HuH-7.5 (cell line): ENCODE data around the gene TMEM38A.
"Not testable (repeated sequence)": the region's sequence is repeated elsewhere in the genome, so short reads cannot be mapped to it uniquely, and the experiment has no call there.

Source experiments
- DNase-seq: peaks from one replicate; pipeline ENCODE4 v3.0.0; 2011; ENCODE audit warnings: low spot score

Gene TMEM38A

GRCh38 chr19:16638666-16639065 lies 22.3 kb upstream of the TMEM38A start:
- no peak for DNase-seq

GRCh38 chr19:16640951-16641350 lies 20.0 kb upstream of the TMEM38A start:
- no peak for DNase-seq

- no peak for DNase-seq
Measured at GRCh38 chr19:16641695-16642094, 19.2 kb upstream of the TMEM38A start.

- no peak for DNase-seq
Measured at GRCh38 chr19:16645140-16645539, 15.8 kb upstream of the TMEM38A start.

- no peak for DNase-seq
Measured at GRCh38 chr19:16649734-16650133, 11.2 kb upstream of the TMEM38A start.

- no peak for DNase-seq
Measured at GRCh38 chr19:16650821-16651220, 10.1 kb upstream of the TMEM38A start.

- DNase-seq: not testable (repeated sequence)
Measured at GRCh38 chr19:16651421-16652188, 9.3 kb upstream of the TMEM38A start.

- DNase-seq: no peak
Measured at GRCh38 chr19:16652854-16653253, 8.1 kb upstream of the TMEM38A start.

- no peak for DNase-seq
Measured at GRCh38 chr19:16654140-16654539, 6.8 kb upstream of the TMEM38A start.

- DNase-seq: no peak
Measured at GRCh38 chr19:16654627-16655026, 6.3 kb upstream of the TMEM38A start.

- DNase-seq: no peak
Measured at GRCh38 chr19:16655727-16656126, 5.2 kb upstream of the TMEM38A start.

- no peak for DNase-seq
Measured at GRCh38 chr19:16657384-16657783, 3.6 kb upstream of the TMEM38A start.

- DNase-seq: no peak
Measured at GRCh38 chr19:16659464-16659831, 1.5 kb upstream of the TMEM38A start.

- DNase-seq: peak; percentile 97
Measured at GRCh38 chr19:16659832-16660708, 869 bp upstream of the TMEM38A start, which contains the start of gene SMIM7. SMIM7 (minus strand) TSS chr19:16660144; CDS start chr19:16660110, 34 bp downstream.

- DNase-seq: peak; percentile 31
Measured at GRCh38 chr19:16661480-16662034, 618 bp downstream of the TMEM38A start.

GRCh38 chr19:16668176-16668575 lies 7.2 kb downstream of the TMEM38A start:
- no peak for DNase-seq

- not testable (repeated sequence) for DNase-seq
Measured at GRCh38 chr19:16668702-16669101, 7.8 kb downstream of the TMEM38A start.

GRCh38 chr19:16670291-16670690 lies 9.4 kb downstream of the TMEM38A start:
- DNase-seq: no peak

GRCh38 chr19:16671652-16672274 lies 10.8 kb downstream of the TMEM38A start:
- no peak for DNase-seq

- DNase-seq: no peak
Measured at GRCh38 chr19:16673231-16673630, 12.3 kb downstream of the TMEM38A start.

GRCh38 chr19:16673839-16674238 lies 12.9 kb downstream of the TMEM38A start:
- not testable (repeated sequence) for DNase-seq

GRCh38 chr19:16676101-16676798 lies 15.3 kb downstream of the TMEM38A start:
- DNase-seq: peak; percentile 39
